ENCODE data around the gene FBF1.

The FBF1 gene

GRCh38 chr17:75950421-75950820 is 9.6 kb upstream of the FBF1 start:
- Histone ChIP-seq H3K79me2 (ENCODE audit: insufficient read depth, low read depth) (no peaks in the 10 kb centered on the region), H3K36me3 (ENCODE audit: insufficient read depth) (no peaks in the 10 kb centered on the region), H3K4me1 (ENCODE audit: low read depth, poor library complexity, severe bottlenecking) (peaks cover 14% of the 10 kb centered on the region), H3K9ac (no peak overlapping the region), H4K20me1 (ENCODE audit: insufficient read depth) (no peaks in the 10 kb centered on the region), H3K4me2 (no peak overlapping the region), H2AFZ (ENCODE audit: low read depth) (no peak overlapping the region), H3K4me3 (IDR thresholded peaks at IDR 0.05; ENCODE audit: insufficient read depth, low read depth, low read length) (no peak overlapping the region), H3K27ac (no peak overlapping the region), H3K27me3 (ENCODE audit: insufficient read depth, low read depth) (no peaks in the 10 kb centered on the region)
- TF ChIP-seq CTCF (conservative IDR thresholded peaks at IDR 0.05; ENCODE audit: low read depth, low read length): no peak

GRCh38 chr17:75945211-75945610 is 4.4 kb upstream of the FBF1 start:
- Histone ChIP-seq H4K20me1 (ENCODE audit: insufficient read depth) (no peaks in the 10 kb centered on the region), H3K4me1 (ENCODE audit: low read depth, poor library complexity, severe bottlenecking) (peaks cover 7% of the 10 kb centered on the region), H2AFZ (ENCODE audit: low read depth) (no peak overlapping the region), H3K4me3 (IDR thresholded peaks at IDR 0.05; ENCODE audit: insufficient read depth, low read depth, low read length) (no peak overlapping the region), H3K79me2 (ENCODE audit: insufficient read depth, low read depth) (no peaks in the 10 kb centered on the region), H3K4me2 (no peak overlapping the region), H3K9ac (no peak overlapping the region), H3K27me3 (ENCODE audit: insufficient read depth, low read depth) (no peaks in the 10 kb centered on the region), H3K27ac (no peak overlapping the region), H3K36me3 (ENCODE audit: insufficient read depth) (no peaks in the 10 kb centered on the region)
- TF ChIP-seq CTCF (conservative IDR thresholded peaks at IDR 0.05; ENCODE audit: low read depth, low read length): no peak

- Histone ChIP-seq H4K20me1 (ENCODE audit: insufficient read depth) (no peaks in the 10 kb centered on the region), H3K36me3 (ENCODE audit: insufficient read depth) (no peaks in the 10 kb centered on the region), H3K4me2 (no peak overlapping the region), H3K27me3 (ENCODE audit: insufficient read depth, low read depth) (no peaks in the 10 kb centered on the region), H2AFZ (ENCODE audit: low read depth) (no peak overlapping the region), H3K27ac (no peak overlapping the region), H3K9ac (no peak overlapping the region), H3K4me3 (IDR thresholded peaks at IDR 0.05; ENCODE audit: insufficient read depth, low read depth, low read length) (no peak overlapping the region), H3K79me2 (ENCODE audit: insufficient read depth, low read depth) (no peaks in the 10 kb centered on the region), H3K4me1 (ENCODE audit: low read depth, poor library complexity, severe bottlenecking) (peaks cover 12% of the 10 kb centered on the region)
- TF ChIP-seq CTCF (conservative IDR thresholded peaks at IDR 0.05; ENCODE audit: low read depth, low read length): no peak
These were observed 2.6 kb upstream of the FBF1 start for GRCh38 chr17:75943491-75943890.

- no peak for TF ChIP-seq CTCF (conservative IDR thresholded peaks at IDR 0.05; ENCODE audit: low read depth, low read length)
- Histone ChIP-seq H3K27me3 (ENCODE audit: insufficient read depth, low read depth) (no peaks in the 10 kb centered on the region), H3K4me2 (no peak overlapping the region), H3K4me3 (IDR thresholded peaks at IDR 0.05; ENCODE audit: insufficient read depth, low read depth, low read length) (no peak overlapping the region), H3K9ac (no peak overlapping the region), H3K4me1 (ENCODE audit: low read depth, poor library complexity, severe bottlenecking) (peaks cover 12% of the 10 kb centered on the region), H4K20me1 (ENCODE audit: insufficient read depth) (no peaks in the 10 kb centered on the region), H3K79me2 (ENCODE audit: insufficient read depth, low read depth) (no peaks in the 10 kb centered on the region), H2AFZ (ENCODE audit: low read depth) (no peak overlapping the region), H3K36me3 (ENCODE audit: insufficient read depth) (no peaks in the 10 kb centered on the region), H3K27ac (no peak overlapping the region)
These were observed 1.6 kb upstream of the FBF1 start for GRCh38 chr17:75942473-75942872.
